Measurements from ENCODE around the gene MXRA8.

- TF ChIP-seq SPI1 (IDR thresholded peaks at IDR 0.05; ENCODE audit: low read depth, low read length) (no peak), POLR2A (IDR thresholded peaks at IDR 0.05; ENCODE audit: low read depth, low read length) (no peak), TAF1 (IDR thresholded peaks at IDR 0.05; ENCODE audit: low read depth, low read length) (no peak), POLR2AphosphoS5 (IDR thresholded peaks at IDR 0.05; ENCODE audit: low read depth, low read length) (no peak), PAX5 (IDR thresholded peaks at IDR 0.05; ENCODE audit: insufficient read depth, low read length, severe bottlenecking) (no peak)
Observed at GRCh38 chr1:1334835-1335234, 23.5 kb downstream of the MXRA8 start.
